Fibroblast of lung (primary cell): ENCODE measurements around the gene C20orf144. TPM values are rescaled to one million over a fixed set of nuclear protein-coding genes. Genes with fewer than 3 reads are reported as not detected.

Experiments used
- DNase-seq, 2 donors: peaks; one replicate each; pipeline versions ENCODE4 v3.0.0 to v3.0.0-alpha.2; 2010; ENCODE audit warnings: low read depth in 2 of 2
- H2AFZ ChIP-seq: 2 replicates; pipeline ENCODE4 v1.5.1; 2012; ENCODE audit warnings: low read length, control low read depth, inconsistent platforms
- H3K27ac ChIP-seq: 2 replicates; pipeline ENCODE4 v1.5.1; 2011; ENCODE audit warnings: low read length, control low read depth; ENCODE audit not compliant: insufficient read depth
- H3K27me3 ChIP-seq: 2 replicates; pipeline ENCODE4 v1.5.1; 2011; ENCODE audit warnings: mild to moderate bottlenecking, low read length; ENCODE audit not compliant: control insufficient read depth, insufficient read depth
- H3K36me3 ChIP-seq: 2 replicates; pipeline ENCODE4 v1.5.1; 2011; ENCODE audit warnings: low read length; ENCODE audit not compliant: control insufficient read depth, insufficient read depth
- H3K4me1 ChIP-seq: 2 replicates; pipeline ENCODE4 v1.5.1; 2011; ENCODE audit warnings: low read length; ENCODE audit not compliant: control insufficient read depth, insufficient read depth; ENCODE audit errors: extremely low read depth
- H3K4me2 ChIP-seq: 2 replicates; pipeline ENCODE4 v1.5.1; 2011; ENCODE audit warnings: low read length, control low read depth; ENCODE audit not compliant: insufficient read depth; ENCODE audit errors: extremely low read depth
- H3K4me3 ChIP-seq, 4 experiments: fragments of 200-600 bp in 1 of 4; sonication (generic) in 1 of 4; replicated peaks in 1 of 4; 2 replicates each; pipeline ENCODE4 v1.5.1; 2011 to 2016; ENCODE audit warnings: low read length in 4 of 4, low read depth in 3 of 4, mild to moderate bottlenecking in 3 of 4, control low read depth in 2 of 4, inconsistent platforms in 1 of 4, mixed read lengths in 1 of 4; ENCODE audit not compliant: insufficient read depth in 1 of 4; ENCODE audit errors: control extremely low read depth in 1 of 4
- H3K79me2 ChIP-seq: 2 replicates; pipeline ENCODE4 v1.5.1; 2012; ENCODE audit warnings: mild to moderate bottlenecking, low read length, inconsistent platforms; ENCODE audit not compliant: control insufficient read depth, insufficient read depth
- H3K9ac ChIP-seq: 2 replicates; pipeline ENCODE4 v1.5.1; 2011; ENCODE audit warnings: mild to moderate bottlenecking, low read length, control low read depth; ENCODE audit not compliant: insufficient read depth
- H3K9me3 ChIP-seq: 2 replicates; pipeline ENCODE4 v1.5.1; 2012; ENCODE audit warnings: low read depth, low read length; ENCODE audit not compliant: control insufficient read depth, insufficient read depth
- H4K20me1 ChIP-seq: 2 replicates; pipeline ENCODE4 v1.5.1; 2011; ENCODE audit warnings: low read length; ENCODE audit not compliant: control insufficient read depth, insufficient read depth; ENCODE audit errors: extremely low read depth
- CTCF ChIP-seq, 2 donors: IDR thresholded peaks in 1 of 2; conservative IDR thresholded peaks in 1 of 2; 1 replicate in 1 of 2; 2 replicates in 1 of 2; pipeline ENCODE4 v1.5.1; 2011 to 2012; ENCODE audit warnings: low read length in 2 of 2, control low read depth in 1 of 2, inconsistent platforms in 1 of 2, low read depth in 1 of 2, mild to moderate bottlenecking in 1 of 2
- EZH2 ChIP-seq: IDR thresholded peaks from 2 replicates; pipeline ENCODE4 v1.5.1; 2012; ENCODE audit warnings: low read length, control low read depth, mild to moderate bottlenecking; ENCODE audit errors: missing control alignments
- polyA plus RNA-seq, 2 donors: library from polyadenylated mRNA; depleted of rRNA in 1 of 2; stranded (reverse) in 1 of 2; unstranded in 1 of 2; fragments of >200 nt; gene quantifications; 2 replicates each; pipeline ENCODE4 v1.2.1, GENCODE V29; 2011 to 2012; ENCODE audit warnings: missing spikeins in 1 of 2
- total RNA-seq: library from RNA; depleted of rRNA; stranded (reverse); fragments of >200 nt; gene quantifications from 2 replicates; pipeline ENCODE4 v1.2.1, GENCODE V29; 2014

Gene C20orf144
- total and polyA plus RNA-seq, 2 donors (not counting 1 experiment from before 2014, with no cell fraction given): 0.10 to 0.17 TPM

GRCh38 chr20:33702861-33703260 lies 40.7 kb downstream of the C20orf144 start:
- Histone ChIP-seq H3K9me3 (no peaks in the 10 kb centered on the region), H3K27me3 (no peaks in the 10 kb centered on the region), H3K79me2 (no peaks in the 10 kb centered on the region), H3K36me3 (no peaks in the 10 kb centered on the region), H3K9ac (no peak overlapping the region), H3K4me1 (no peaks in the 10 kb centered on the region), H3K27ac (no peak overlapping the region), H3K4me2 (no peak overlapping the region), H2AFZ (no peak overlapping the region), H4K20me1 (no peaks in the 10 kb centered on the region), H3K4me3 (no peak overlapping the region)
- TF ChIP-seq EZH2 (no peak), CTCF (conservative IDR thresholded peaks at IDR 0.05 in 1 of 2, IDR thresholded peaks at IDR 0.05 in 1 of 2; ENCODE audit: low read depth in 1 of 2, low read length in 2 of 2) (no peak)
- DNase-seq: no peak

- no peaks in the 10 kb centered on the region for H3K79me2 ChIP-seq
- TF ChIP-seq CTCF (conservative IDR thresholded peaks at IDR 0.05 in 1 of 2, IDR thresholded peaks at IDR 0.05 in 1 of 2; ENCODE audit: low read depth in 1 of 2, low read length in 2 of 2) (no peak), EZH2 (no peak)
- H3K9ac ChIP-seq: no peak overlapping the region
- no peak for DNase-seq
- no peaks in the 10 kb centered on the region for H3K4me1 ChIP-seq
- no peak overlapping the region for H2AFZ ChIP-seq
- no peaks in the 10 kb centered on the region for H4K20me1 ChIP-seq
- H3K36me3 ChIP-seq: no peaks in the 10 kb centered on the region
- H3K4me3 ChIP-seq: no peak overlapping the region
- no peaks in the 10 kb centered on the region for H3K27me3 ChIP-seq
- H3K27ac ChIP-seq: no peak overlapping the region
- H3K9me3 ChIP-seq: no peaks in the 10 kb centered on the region
- no peak overlapping the region for H3K4me2 ChIP-seq
Observed at GRCh38 chr20:33703498-33704137, 41.5 kb downstream of the C20orf144 start.

- Histone ChIP-seq H2AFZ (no peak overlapping the region), H3K27me3 (no peaks in the 10 kb centered on the region), H3K4me1 (no peaks in the 10 kb centered on the region), H3K27ac (no peak overlapping the region), H3K4me3 (no peak overlapping the region), H3K9ac (no peak overlapping the region), H3K79me2 (no peaks in the 10 kb centered on the region), H3K4me2 (no peak overlapping the region), H3K36me3 (no peaks in the 10 kb centered on the region), H3K9me3 (no peaks in the 10 kb centered on the region), H4K20me1 (no peaks in the 10 kb centered on the region)
- no peak for TF ChIP-seq EZH2
- no peak for TF ChIP-seq CTCF (conservative IDR thresholded peaks at IDR 0.05 in 1 of 2, IDR thresholded peaks at IDR 0.05 in 1 of 2; ENCODE audit: low read depth in 1 of 2, low read length in 2 of 2)
- no peak for DNase-seq
Observed at GRCh38 chr20:33704197-33704924, 42.2 kb downstream of the C20orf144 start.
